ENCODE data around the gene ZNF511.

DNA sequence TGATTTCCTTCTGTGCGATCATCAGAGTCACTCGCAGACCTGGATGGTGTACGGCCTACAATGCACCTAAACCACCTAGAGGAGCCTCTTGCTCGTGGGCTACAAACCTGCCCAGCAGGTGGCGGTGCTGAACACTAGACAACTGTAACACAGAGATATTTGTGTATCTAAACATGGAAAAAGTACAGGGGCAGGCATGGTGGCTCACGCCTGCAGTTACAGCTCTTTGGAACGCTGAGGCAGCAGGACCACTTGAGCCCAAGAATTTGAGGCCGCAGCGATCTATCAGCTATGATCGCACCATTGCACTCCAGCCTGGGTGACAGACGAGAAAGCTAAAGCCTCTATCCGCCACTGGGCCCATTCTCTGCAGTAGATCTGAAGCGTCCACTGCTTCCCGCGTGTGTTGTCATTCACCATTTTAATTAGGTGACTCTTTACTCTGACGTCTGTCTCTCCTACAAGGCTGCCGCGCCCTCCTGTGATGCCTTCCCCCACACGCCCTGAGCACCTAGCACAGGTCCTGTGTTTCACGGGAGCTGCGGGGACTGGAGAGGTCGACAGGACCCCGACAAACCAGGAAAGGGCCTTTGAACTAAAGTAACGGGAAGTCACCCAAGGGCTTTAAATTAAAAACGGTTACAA lies 816 bp upstream of the ZNF511 start:
- TF ChIP-seq, protein P1, sequence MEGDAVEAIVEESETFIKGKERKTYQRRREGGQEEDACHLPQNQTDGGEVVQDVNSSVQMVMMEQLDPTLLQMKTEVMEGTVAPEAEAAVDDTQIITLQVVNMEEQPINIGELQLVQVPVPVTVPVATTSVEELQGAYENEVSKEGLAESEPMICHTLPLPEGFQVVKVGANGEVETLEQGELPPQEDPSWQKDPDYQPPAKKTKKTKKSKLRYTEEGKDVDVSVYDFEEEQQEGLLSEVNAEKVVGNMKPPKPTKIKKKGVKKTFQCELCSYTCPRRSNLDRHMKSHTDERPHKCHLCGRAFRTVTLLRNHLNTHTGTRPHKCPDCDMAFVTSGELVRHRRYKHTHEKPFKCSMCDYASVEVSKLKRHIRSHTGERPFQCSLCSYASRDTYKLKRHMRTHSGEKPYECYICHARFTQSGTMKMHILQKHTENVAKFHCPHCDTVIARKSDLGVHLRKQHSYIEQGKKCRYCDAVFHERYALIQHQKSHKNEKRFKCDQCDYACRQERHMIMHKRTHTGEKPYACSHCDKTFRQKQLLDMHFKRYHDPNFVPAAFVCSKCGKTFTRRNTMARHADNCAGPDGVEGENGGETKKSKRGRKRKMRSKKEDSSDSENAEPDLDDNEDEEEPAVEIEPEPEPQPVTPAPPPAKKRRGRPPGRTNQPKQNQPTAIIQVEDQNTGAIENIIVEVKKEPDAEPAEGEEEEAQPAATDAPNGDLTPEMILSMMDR (IDR thresholded peaks at IDR 0.05) = peak; percentile 61 to 77 (median 63)
- no peak for TF ChIP-seq POLR2A (IDR thresholded peaks at IDR 0.05)
